A673 (cell line): ENCODE measurements around the gene SMIM12. TPM values are rescaled to one million over a fixed set of nuclear protein-coding genes. Genes with fewer than 3 reads are reported as not detected.

Experiments
- BruUV-seq: library from RNA; stranded (reverse); fragments of 400-500 nt; replicated peaks from 2 replicates; lab custom pipeline; 2021; lab: Mats Ljungman, UMichigan
- CTCF ChIA-PET: fragments of 300-600 bp; sonication (Branson Sonifier 250); formaldehyde crosslinking; loops from one replicate; lab custom pipeline; 2022; ENCODE audit warnings: antibody characterized with exemption; lab: Charles Lee
- POLR2A ChIA-PET: fragments of 300-600 bp; sonication (Branson Sonifier 250); formaldehyde crosslinking; loops from one replicate; lab custom pipeline; 2022; ENCODE audit warnings: antibody characterized with exemption; ENCODE audit not compliant: low non-redundant PET; lab: Charles Lee
- DNase-seq: peaks from one replicate; pipeline ENCODE4 v3.0.0-alpha.2; 2015; ENCODE audit warnings: low spot score
- H3K27ac ChIP-seq: fragments of 200-600 bp; sonication (generic); 2 replicates; pipeline ENCODE4 v1.5.1; 2016; ENCODE audit warnings: mixed run types, low read depth, mild to moderate bottlenecking, mixed read lengths, antibody characterized with exemption, low read length; ENCODE audit not compliant: poor library complexity, severe bottlenecking
- H3K27me3 ChIP-seq: fragments of 200-600 bp; sonication (generic); replicated peaks from 2 replicates; pipeline ENCODE4 v1.6.1; 2017; ENCODE audit warnings: mixed run types, low read depth, mild to moderate bottlenecking, mixed read lengths, antibody characterized with exemption, low read length; ENCODE audit not compliant: insufficient read depth, poor library complexity
- H3K36me3 ChIP-seq: fragments of 200-600 bp; sonication (generic); 2 replicates; pipeline ENCODE4 v1.6.1; 2016; ENCODE audit warnings: mixed run types, mild to moderate bottlenecking, mixed read lengths, antibody characterized with exemption, low read length; ENCODE audit not compliant: insufficient read depth, poor library complexity, severe bottlenecking
- H3K4me1 ChIP-seq: fragments of 200-600 bp; sonication (generic); 2 replicates; pipeline ENCODE4 v1.6.1; 2017; ENCODE audit warnings: mixed run types, mild to moderate bottlenecking, mixed read lengths, antibody characterized with exemption, low read length; ENCODE audit not compliant: insufficient read depth, poor library complexity, severe bottlenecking
- H3K4me3 ChIP-seq: fragments of 200-600 bp; sonication (generic); 2 replicates; pipeline ENCODE4 v1.5.1; 2016; ENCODE audit warnings: low read depth, mixed run types, mild to moderate bottlenecking, mixed read lengths, low read length; ENCODE audit not compliant: poor library complexity, severe bottlenecking
- H3K9me3 ChIP-seq: fragments of 200-600 bp; sonication (generic); 2 replicates; pipeline ENCODE4 v1.6.1; 2016; ENCODE audit warnings: mixed run types, low read depth, mild to moderate bottlenecking, mixed read lengths, antibody characterized with exemption, low read length; ENCODE audit not compliant: poor library complexity, severe bottlenecking
- EZH2 ChIP-seq: fragments of 200-600 bp; sonication (generic); IDR thresholded peaks from 2 replicates; pipeline ENCODE4 v1.6.1; 2017; ENCODE audit warnings: borderline replicate concordance, low read depth, mild to moderate bottlenecking, mixed read lengths, antibody characterized with exemption, low read length; ENCODE audit not compliant: poor library complexity, severe bottlenecking
- intact Hi-C: fragments of 100-400 bp; cut with micrococcal nuclease; formaldehyde crosslinking; loops from one replicate; pipeline ENCODE4 v1.10.0; 2022; ENCODE audit not compliant: unreplicated experiment
- total RNA-seq: library from RNA; stranded (reverse); gene quantifications from 2 replicates; pipeline ENCODE4 v1.2.3, GENCODE V29; 2021
- TF ChIP-seq, protein P1 (sequence below): fragments of 300-800, 200-600 bp; sonication (generic); conservative IDR thresholded peaks from 2 replicates; pipeline ENCODE4 v1.5.1; 2017; ENCODE audit warnings: low read depth, mild to moderate bottlenecking, antibody characterized with exemption, low read length, moderate library complexity, mixed read lengths

The SMIM12 gene
- total RNA-seq, 1 experiment from 2014 or later = 37.5 TPM

DNA sequence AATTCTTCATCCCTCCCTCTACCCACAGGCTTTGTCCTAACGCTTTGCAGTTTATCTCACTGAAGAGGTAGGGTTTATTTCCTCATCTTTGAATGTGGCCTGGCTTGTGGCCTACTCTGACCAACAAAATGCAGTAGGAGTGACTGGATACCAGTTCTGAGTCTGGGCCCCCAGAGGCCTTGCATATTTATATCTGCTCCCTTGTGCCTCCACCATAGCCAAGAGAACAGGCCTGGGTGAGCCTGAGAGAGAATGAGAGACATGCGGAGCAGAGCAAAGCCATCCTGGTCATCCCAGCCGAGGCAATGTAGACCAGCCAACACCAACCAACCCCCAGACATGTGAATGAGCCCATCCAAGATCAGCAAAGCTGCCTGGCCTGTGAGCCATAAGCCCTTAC, 30.3 kb downstream of the SMIM12 start:
- CTCF ChIA-PET = no interaction called here
- DNase-seq = no peak
- Histone ChIP-seq H3K4me3 (no peak overlapping the region), H3K27me3 (no peaks in the 10 kb centered on the region), H3K4me1 (no peaks in the 10 kb centered on the region), H3K27ac (no peak overlapping the region), H3K9me3 (no peaks in the 10 kb centered on the region), H3K36me3 (no peaks in the 10 kb centered on the region)
- POLR2A ChIA-PET = no interaction called here
- TF ChIP-seq, protein P1, sequence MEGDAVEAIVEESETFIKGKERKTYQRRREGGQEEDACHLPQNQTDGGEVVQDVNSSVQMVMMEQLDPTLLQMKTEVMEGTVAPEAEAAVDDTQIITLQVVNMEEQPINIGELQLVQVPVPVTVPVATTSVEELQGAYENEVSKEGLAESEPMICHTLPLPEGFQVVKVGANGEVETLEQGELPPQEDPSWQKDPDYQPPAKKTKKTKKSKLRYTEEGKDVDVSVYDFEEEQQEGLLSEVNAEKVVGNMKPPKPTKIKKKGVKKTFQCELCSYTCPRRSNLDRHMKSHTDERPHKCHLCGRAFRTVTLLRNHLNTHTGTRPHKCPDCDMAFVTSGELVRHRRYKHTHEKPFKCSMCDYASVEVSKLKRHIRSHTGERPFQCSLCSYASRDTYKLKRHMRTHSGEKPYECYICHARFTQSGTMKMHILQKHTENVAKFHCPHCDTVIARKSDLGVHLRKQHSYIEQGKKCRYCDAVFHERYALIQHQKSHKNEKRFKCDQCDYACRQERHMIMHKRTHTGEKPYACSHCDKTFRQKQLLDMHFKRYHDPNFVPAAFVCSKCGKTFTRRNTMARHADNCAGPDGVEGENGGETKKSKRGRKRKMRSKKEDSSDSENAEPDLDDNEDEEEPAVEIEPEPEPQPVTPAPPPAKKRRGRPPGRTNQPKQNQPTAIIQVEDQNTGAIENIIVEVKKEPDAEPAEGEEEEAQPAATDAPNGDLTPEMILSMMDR = no peak
- no peak for TF ChIP-seq EZH2
- intact Hi-C loops = no loop called here
- no TSS peak for BruUV-seq

DNA sequence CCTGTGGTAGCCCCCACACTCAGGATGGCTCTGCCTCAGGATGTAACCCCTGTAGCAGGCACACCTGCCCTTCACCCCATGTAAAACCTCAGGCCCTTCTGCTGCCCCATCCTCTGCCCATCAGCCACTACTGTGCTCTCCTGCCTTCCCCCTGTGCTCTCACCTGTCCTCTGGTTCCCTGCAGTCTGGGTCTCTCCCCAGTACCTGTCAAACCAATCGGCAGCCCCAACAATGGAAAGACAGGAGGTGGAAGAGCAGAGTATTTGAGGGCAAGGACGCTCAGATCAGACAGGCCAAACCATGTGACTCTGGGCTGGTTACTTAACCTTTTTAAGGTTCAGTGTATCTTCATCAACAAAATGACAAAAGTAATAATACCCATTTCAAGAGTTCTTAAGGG, 30.9 kb downstream of the SMIM12 start:
- CTCF ChIA-PET = no interaction called here
- H3K27ac ChIP-seq = no peak overlapping the region
- POLR2A ChIA-PET = no interaction called here
- no peak overlapping the region for H3K4me3 ChIP-seq
- no peak for TF ChIP-seq EZH2
- TF ChIP-seq, protein P1 = no peak
- no peaks in the 10 kb centered on the region for H3K9me3 ChIP-seq
- H3K4me1 ChIP-seq = no peaks in the 10 kb centered on the region
- H3K27me3 ChIP-seq = no peaks in the 10 kb centered on the region
- H3K36me3 ChIP-seq = no peaks in the 10 kb centered on the region
- DNase-seq = no peak
- no TSS peak for BruUV-seq
- intact Hi-C loops = no loop called here

DNA sequence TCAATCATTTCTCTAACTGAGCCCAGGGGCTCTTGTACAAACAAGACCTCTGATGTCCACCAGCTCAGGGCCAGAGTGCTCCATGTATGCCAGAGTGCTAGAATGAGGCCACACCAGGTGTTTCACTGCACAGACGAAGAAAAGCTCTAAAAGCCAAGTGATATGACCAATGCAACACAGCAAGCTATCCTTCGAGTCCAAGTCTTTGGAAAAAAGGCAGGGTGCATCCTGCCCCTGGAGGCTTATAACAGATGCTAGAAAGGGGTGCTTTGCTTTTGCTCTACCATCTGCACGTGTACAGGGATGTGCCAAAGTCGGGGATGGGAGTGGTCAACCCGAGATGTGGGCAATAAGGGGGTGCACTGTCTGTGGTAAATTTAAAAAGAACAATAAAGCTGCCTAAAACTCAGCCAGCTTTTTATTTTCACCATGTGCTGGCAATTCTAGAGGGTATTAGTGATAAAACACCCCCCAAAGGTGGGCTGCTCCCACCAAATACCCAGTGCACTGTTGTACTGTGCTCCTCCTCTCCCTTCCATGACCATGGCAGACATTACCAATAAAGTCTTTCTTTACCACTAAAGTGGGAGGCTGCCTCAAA, 32.1 kb downstream of the SMIM12 start:
- Histone ChIP-seq H3K9me3 (no peaks in the 10 kb centered on the region), H3K36me3 (no peaks in the 10 kb centered on the region), H3K4me3 (no peak overlapping the region), H3K27me3 (no peaks in the 10 kb centered on the region), H3K27ac (no peak overlapping the region), H3K4me1 (no peaks in the 10 kb centered on the region)
- ChIA-PET CTCF (no interaction called here), POLR2A (no interaction called here)
- intact Hi-C loops = no loop called here
- no peak for DNase-seq
- BruUV-seq = no TSS peak
- TF ChIP-seq EZH2 = no peak
- TF ChIP-seq, protein P1 = no peak
